Erythroblast (primary cell): ENCODE results near the gene INPP4B.

ENCODE experiments used
- DNase-seq, 2 experiments: peaks; one replicate each; lab custom pipeline; 2025; lab: John Stamatoyannopoulos, UW
- GATA1 ChIP-seq: IDR thresholded peaks from 2 replicates; pipeline ENCODE4 v1.6.1; 2011; ENCODE audit warnings: low read depth, mild to moderate bottlenecking, control low read depth, low read length, moderate library complexity
- POLR2A ChIP-seq: IDR thresholded peaks from 2 replicates; pipeline ENCODE4 v1.6.1; 2011; ENCODE audit warnings: mild to moderate bottlenecking, low read length

INPP4B gene

DNA sequence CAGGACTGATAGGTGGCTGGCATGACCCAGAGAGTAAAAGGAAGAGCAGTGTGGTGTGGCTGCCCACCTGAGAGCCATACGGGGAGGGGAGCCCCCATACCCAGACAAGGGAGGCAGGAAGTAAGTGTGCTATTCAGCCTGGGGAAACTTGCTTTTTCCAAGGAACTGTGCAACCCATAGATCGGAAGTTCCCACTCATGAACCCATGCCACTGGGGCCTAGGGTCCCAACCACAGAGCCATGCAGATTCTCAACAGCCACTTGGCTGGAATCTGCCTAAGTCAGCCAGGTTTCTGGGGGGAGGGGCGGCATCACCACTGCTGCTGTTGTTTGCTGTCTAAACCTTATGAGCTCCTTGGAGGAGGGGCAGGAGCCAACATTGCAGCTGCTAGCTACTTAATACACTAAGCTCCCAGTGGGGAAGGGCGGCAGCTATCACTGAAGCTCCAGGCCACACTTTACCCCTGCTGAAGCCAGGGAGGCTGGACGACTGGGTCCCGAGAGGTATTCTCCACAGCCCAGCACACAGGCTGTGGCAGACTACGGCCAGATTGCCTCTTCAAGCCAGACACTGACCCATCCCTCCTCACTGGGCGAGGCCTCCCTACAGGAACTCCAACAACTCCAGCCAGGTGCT is 410.4 kb downstream of the INPP4B start:
- DNase-seq = no peak
- TF ChIP-seq GATA1 = no peak
- no peak for TF ChIP-seq POLR2A

- peak in 1 of 2 experiments; percentile 7 for DNase-seq
- TF ChIP-seq POLR2A = no peak
- no peak for TF ChIP-seq GATA1
These were observed 411.4 kb downstream of the INPP4B start for GRCh38 chr4:142434519-142435224.

GRCh38 chr4:142428715-142429114 is 417.4 kb downstream of the INPP4B start:
- no peak for DNase-seq
- TF ChIP-seq POLR2A = no peak
- TF ChIP-seq GATA1 = no peak

- no peak for TF ChIP-seq GATA1
- TF ChIP-seq POLR2A = no peak
These were observed 418.6 kb downstream of the INPP4B start for GRCh38 chr4:142427456-142427855.

GRCh38 chr4:142423861-142424260 is 422.2 kb downstream of the INPP4B start:
- DNase-seq = no peak
- no peak for TF ChIP-seq POLR2A
- TF ChIP-seq GATA1 = no peak

More at GRCh38 chr4:142427456-142427855, 418.6 kb downstream of the INPP4B start:
- no peak for DNase-seq

DNA sequence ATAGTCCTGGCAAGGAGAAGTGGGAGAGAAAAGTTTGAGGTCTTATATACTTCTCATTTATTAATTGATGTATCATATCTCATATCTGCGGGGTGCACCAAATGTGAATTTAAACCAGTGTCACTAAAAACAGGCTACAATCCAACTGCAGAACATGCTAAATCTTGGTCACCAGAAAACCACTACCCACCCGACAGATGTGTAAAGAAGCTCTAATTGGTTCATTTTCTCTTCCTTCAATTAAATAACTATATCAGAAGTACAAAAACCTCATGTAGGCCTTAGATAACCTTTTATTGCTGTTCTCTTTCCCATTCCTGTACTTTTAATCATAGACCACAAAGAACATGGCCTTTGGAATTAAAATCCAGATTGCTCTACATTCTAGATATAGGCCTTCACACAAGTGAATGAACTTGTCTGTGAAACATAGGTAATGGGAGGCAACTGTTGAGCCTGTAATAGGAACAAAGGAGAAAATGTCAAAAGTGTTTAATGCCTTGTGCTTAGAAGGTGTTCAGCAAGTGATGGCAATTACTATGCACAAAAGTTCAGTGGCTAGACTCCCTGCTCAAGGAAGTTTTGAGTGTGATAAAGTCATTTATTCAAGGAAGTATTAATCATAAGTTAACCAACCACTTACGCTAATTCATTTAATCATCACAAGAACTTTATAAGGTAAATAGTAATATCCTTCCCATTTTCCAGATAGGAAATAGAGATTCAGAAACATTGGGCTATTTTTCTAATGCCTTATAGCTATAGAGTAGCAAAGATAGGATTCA is 425.6 kb downstream of the INPP4B start:
- DNase-seq = no peak
- no peak for TF ChIP-seq GATA1
- TF ChIP-seq POLR2A = no peak

DNA sequence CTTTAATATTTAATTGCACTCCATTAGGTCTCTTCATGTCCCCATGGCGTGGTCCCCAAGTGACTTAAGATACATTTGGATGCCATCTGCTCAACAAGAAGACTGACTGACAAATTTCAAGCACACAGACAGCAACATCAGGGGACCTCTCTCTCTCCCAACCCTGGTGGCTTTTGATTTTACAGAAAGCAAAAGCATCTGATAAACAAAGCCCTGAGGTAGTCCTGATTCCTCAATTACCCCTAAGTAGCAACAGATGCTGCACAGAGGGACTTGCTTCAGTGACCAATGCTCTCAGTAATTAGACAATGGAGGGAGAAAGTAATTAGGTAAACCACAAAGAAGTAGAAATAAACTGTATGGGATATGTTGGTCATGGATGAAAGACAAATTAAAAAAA is 426.4 kb downstream of the INPP4B start:
- no peak for TF ChIP-seq GATA1
- TF ChIP-seq POLR2A = no peak

GRCh38 chr4:142418697-142419096 is 427.4 kb downstream of the INPP4B start:
- DNase-seq = no peak
- no peak for TF ChIP-seq POLR2A
- no peak for TF ChIP-seq GATA1

More for the DNA sequence above, 426.4 kb downstream of the INPP4B start:
- DNase-seq = no peak

DNA sequence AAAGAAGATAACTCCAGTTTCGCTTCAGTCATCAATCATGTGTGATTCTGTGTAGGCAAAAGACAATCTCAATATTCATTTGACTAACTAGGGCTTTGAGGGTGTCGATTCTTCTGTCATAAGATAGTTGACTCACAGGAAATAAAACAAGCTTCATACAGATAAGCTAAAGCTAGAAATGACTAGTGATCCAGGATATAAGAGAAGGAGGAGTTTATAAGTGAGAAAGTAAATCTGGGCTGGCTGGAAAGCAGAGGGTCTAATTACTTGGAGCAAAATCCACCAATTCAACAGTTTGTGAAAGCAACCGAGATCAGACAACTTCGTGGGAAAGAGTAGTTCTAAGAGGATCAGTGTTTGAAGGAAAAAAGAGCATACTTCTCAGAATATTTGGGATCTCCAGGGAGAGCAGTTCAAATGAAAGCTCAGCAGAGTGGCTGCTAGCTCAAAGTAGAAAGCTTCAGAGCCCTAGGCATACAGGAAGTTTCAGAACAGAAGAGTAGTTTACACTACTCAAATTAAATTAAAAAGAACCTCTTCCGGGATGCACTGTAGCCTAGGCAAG is 429.3 kb downstream of the INPP4B start:
- TF ChIP-seq GATA1 (no peak), POLR2A (no peak)
- DNase-seq = no peak

- TF ChIP-seq GATA1 = no peak
- TF ChIP-seq POLR2A = no peak
- DNase-seq = no peak
These were observed 430.0 kb downstream of the INPP4B start for GRCh38 chr4:142416121-142416520.

DNA sequence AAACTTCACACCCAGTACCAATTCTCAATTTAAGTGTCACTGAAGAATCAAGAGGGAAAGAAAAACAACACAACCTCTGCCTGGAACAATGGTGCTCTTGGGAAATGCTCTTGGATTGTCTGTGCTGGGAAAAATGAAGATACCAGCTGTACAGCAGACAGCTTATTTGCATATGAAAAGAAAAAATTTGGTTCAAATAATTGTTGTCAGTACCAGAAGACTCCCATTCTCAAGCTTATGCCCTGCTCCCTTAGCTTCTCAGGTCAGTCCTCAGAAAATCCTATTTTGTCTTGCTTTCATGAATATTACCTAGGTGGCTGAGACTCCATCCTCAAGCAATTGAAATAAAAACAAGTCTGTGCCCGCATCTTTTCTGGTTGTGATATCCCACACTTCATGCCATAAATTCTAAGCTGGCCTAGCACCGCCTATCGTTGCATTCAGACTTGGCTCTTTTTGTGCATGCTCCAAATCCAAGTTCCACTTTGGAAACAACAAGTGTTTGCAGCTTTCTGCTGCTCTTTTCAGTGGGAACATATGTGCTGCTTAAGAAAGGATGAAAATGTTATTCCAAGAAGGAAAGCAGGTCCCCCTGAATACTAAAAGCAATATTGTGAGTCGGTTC is 431.6 kb downstream of the INPP4B start:
- DNase-seq = no peak
- no peak for TF ChIP-seq POLR2A
- no peak for TF ChIP-seq GATA1

DNA sequence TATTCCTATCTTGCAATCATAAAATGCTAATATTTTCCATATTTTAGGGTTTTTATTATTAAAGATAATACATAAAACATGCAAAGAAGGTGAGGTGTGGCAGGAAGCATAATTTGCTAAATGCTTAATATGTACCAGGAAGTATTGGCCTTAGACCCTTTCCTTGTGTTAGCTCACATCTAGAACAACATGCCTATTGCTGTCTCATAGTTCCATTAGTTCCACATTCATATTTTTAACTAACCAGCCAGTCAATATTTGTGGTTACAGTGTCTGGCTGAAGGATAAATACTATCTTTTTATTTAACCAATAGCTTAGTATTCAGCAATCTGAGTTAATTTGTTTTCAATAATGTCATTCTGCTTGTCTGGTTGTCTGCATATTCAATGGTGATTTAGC is 432.6 kb downstream of the INPP4B start:
- TF ChIP-seq GATA1 (no peak), POLR2A (no peak)
- no peak for DNase-seq

DNA sequence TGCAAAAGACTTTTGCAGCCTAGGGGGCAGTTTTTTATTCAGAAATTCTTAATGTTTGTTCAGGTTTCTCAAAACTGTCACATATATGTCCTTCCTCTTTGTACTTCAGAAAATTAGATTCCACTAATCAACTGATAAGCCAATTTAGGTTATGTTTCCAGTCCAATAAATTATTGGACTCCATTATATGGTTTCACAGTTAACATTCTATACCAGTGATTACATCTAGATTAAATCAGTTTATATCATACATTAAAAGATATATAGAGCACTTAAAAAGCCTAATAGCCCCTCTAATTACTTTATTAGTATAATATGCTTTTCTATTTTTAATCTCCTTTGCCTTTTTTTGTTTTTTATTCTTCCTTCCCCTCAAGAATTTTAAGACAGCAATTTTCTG is 434.1 kb downstream of the INPP4B start:
- no peak for DNase-seq
- TF ChIP-seq GATA1 (no peak), POLR2A (no peak)

GRCh38 chr4:142408003-142408441 is 438.1 kb downstream of the INPP4B start:
- DNase-seq = no peak
- no peak for TF ChIP-seq POLR2A
- no peak for TF ChIP-seq GATA1
